IMR-90 (cell line): ENCODE results near the gene DGLUCY. TPM values are rescaled to one million over a fixed set of nuclear protein-coding genes. Genes with fewer than 3 reads are reported as not detected.

Experiments
- ATAC-seq: fragments of 200-7000 bp; cut with Tn5 transposase; 2 replicates; pipeline ENCODE4 v1.9.1; 2020; ENCODE audit warnings: low read depth, mild to moderate bottlenecking, moderate library complexity
- BruUV-seq: library from RNA; stranded (reverse); fragments of 400-500 nt; replicated peaks from 2 replicates; lab custom pipeline; 2021; lab: Mats Ljungman, UMichigan
- CTCF ChIA-PET: fragments of 300-600 bp; formaldehyde crosslinking; extraction: SDS; loops from one replicate; lab custom pipeline; 2021; ENCODE audit warnings: antibody characterized with exemption; lab: Yijun Ruan, JAX
- POLR2A ChIA-PET: fragments of 300-600 bp; sonication (Branson Sonifier 250); formaldehyde crosslinking; loops from one replicate; lab custom pipeline; 2022; ENCODE audit warnings: antibody characterized with exemption; ENCODE audit not compliant: unreplicated experiment; lab: Charles Lee
- DNase-seq: peaks from one replicate; pipeline ENCODE4 v3.0.0; 2013
- H2AFZ ChIP-seq: replicated peaks from 2 replicates; pipeline ENCODE3; 2013; ENCODE audit warnings: low read length, mild to moderate bottlenecking; ENCODE audit not compliant: poor library complexity
- H2AK5ac ChIP-seq: 2 replicates; pipeline ENCODE4 v1.6.1; 2013; ENCODE audit warnings: low read depth, low read length, inconsistent platforms
- H2AK9ac ChIP-seq: replicated peaks from 2 replicates; pipeline ENCODE3; 2013; ENCODE audit warnings: mild to moderate bottlenecking, low read depth, low read length, moderate library complexity; ENCODE audit not compliant: poor library complexity
- H2BK120ac ChIP-seq: 2 replicates; pipeline ENCODE4 v1.6.1; 2013; ENCODE audit warnings: low read depth, low read length, inconsistent platforms
- H2BK15ac ChIP-seq: 3 replicates; pipeline ENCODE4 v1.6.1; 2013; ENCODE audit warnings: low read depth, low read length, inconsistent platforms
- H2BK20ac ChIP-seq: 2 replicates; pipeline ENCODE4 v1.6.1; 2013; ENCODE audit warnings: low read depth, mild to moderate bottlenecking, inconsistent platforms, low read length, moderate library complexity
- H2BK5ac ChIP-seq: 2 replicates; pipeline ENCODE4 v1.6.1; 2013; ENCODE audit warnings: mild to moderate bottlenecking, low read depth, low read length, inconsistent platforms; ENCODE audit not compliant: poor library complexity, severe bottlenecking
- H3K14ac ChIP-seq: replicated peaks from 2 replicates; pipeline ENCODE4 v1.6.1; 2013; ENCODE audit warnings: low read depth, low read length, inconsistent platforms
- H3K18ac ChIP-seq: 2 replicates; pipeline ENCODE4 v1.6.1; 2013; ENCODE audit warnings: low read depth, low read length, control low read depth
- H3K23ac ChIP-seq: 2 replicates; pipeline ENCODE4 v1.6.1; 2013; ENCODE audit warnings: low read depth, low read length, inconsistent platforms
- H3K27ac ChIP-seq: 2 replicates; pipeline ENCODE4 v1.5.1; 2013; ENCODE audit warnings: mild to moderate bottlenecking, control low read depth, low read length; ENCODE audit not compliant: insufficient read depth
- H3K27me3 ChIP-seq: 2 replicates; pipeline ENCODE4 v1.6.1; 2013; ENCODE audit warnings: low read length; ENCODE audit not compliant: control insufficient read depth, insufficient read depth
- H3K36me3 ChIP-seq: 2 replicates; pipeline ENCODE4 v1.6.1; 2013; ENCODE audit warnings: low read length, mixed read lengths; ENCODE audit not compliant: control insufficient read depth, insufficient read depth
- H3K4ac ChIP-seq: 2 replicates; pipeline ENCODE4 v1.6.1; 2013; ENCODE audit warnings: low read depth, low read length, inconsistent platforms
- H3K4me1 ChIP-seq: 2 replicates; pipeline ENCODE4 v1.6.1; 2013; ENCODE audit warnings: low read length, mixed read lengths; ENCODE audit not compliant: control insufficient read depth, insufficient read depth
- H3K4me2 ChIP-seq: 2 replicates; pipeline ENCODE4 v1.6.1; 2013; ENCODE audit warnings: low read depth, mild to moderate bottlenecking, control low read depth, low read length, moderate library complexity
- H3K4me3 ChIP-seq: 2 replicates; pipeline ENCODE4 v1.5.1; 2013; ENCODE audit warnings: low read depth, mild to moderate bottlenecking, control low read depth, low read length, moderate library complexity; ENCODE audit not compliant: insufficient read depth
- H3K56ac ChIP-seq: 2 replicates; pipeline ENCODE4 v1.6.1; 2013; ENCODE audit warnings: low read length, inconsistent platforms; ENCODE audit not compliant: insufficient read depth; ENCODE audit errors: extremely low read depth
- H3K79me1 ChIP-seq, 2 experiments: 2 replicates each; pipeline ENCODE4 v1.6.1; 2013; ENCODE audit warnings: low read length in 2 of 2, inconsistent platforms in 1 of 2, low read depth in 1 of 2
- H3K9ac ChIP-seq: 2 replicates; pipeline ENCODE4 v1.6.1; 2013; ENCODE audit warnings: low read depth, low read length, control low read depth
- H3K9me1 ChIP-seq: 2 replicates; pipeline ENCODE4 v1.6.1; 2013; ENCODE audit warnings: low read length, inconsistent platforms; ENCODE audit not compliant: insufficient read depth
- H3K9me3 ChIP-seq: 2 replicates; pipeline ENCODE4 v1.6.1; 2013; ENCODE audit warnings: low read length; ENCODE audit not compliant: control insufficient read depth, insufficient read depth
- H4K20me1 ChIP-seq: 2 replicates; pipeline ENCODE4 v1.6.1; 2013; ENCODE audit warnings: low read length, inconsistent platforms; ENCODE audit not compliant: insufficient read depth
- H4K5ac ChIP-seq: 2 replicates; pipeline ENCODE4 v1.6.1; 2013; ENCODE audit warnings: mild to moderate bottlenecking, low read depth, low read length, control low read depth
- H4K8ac ChIP-seq, 2 experiments: 2 replicates each; pipeline ENCODE4 v1.6.1; 2013; ENCODE audit warnings: low read depth in 2 of 2, low read length in 2 of 2, control low read depth in 1 of 2, inconsistent platforms in 1 of 2
- H4K91ac ChIP-seq: 2 replicates; pipeline ENCODE4 v1.6.1; 2013; ENCODE audit warnings: low read depth, low read length, inconsistent platforms; ENCODE audit not compliant: insufficient read depth
- ELK1 ChIP-seq: fragments of 150-350 bp; IDR thresholded peaks from 2 replicates; pipeline ENCODE4 v1.6.1; 2016; ENCODE audit warnings: low read depth, mild to moderate bottlenecking, low read length, moderate library complexity, borderline replicate concordance
- FOS ChIP-seq: fragments of 150-350 bp; IDR thresholded peaks from 2 replicates; pipeline ENCODE4 v1.6.1; 2016; ENCODE audit warnings: low read depth, low read length
- RAD21 ChIP-seq: IDR thresholded peaks from 2 replicates; pipeline ENCODE4 v1.6.1; 2012; ENCODE audit warnings: low read length, improper control_type of control experiment
- RFX5 ChIP-seq: IDR thresholded peaks from 2 replicates; pipeline ENCODE4 v1.8.0; 2012; ENCODE audit warnings: low read depth, mild to moderate bottlenecking, low read length, moderate library complexity
- dilution Hi-C: fragments of 300-500 bp; cut with HindIII; formaldehyde crosslinking; loops from one replicate; pipeline ENCODE4 v1.14.3; 2018; ENCODE audit warnings: low sequenced_read_pairs; ENCODE audit not compliant: unreplicated experiment
- in situ Hi-C: fragments of 300-500 bp; cut with MboI; formaldehyde crosslinking; loops from 3 replicates; pipeline ENCODE4 v1.14.3; 2019; ENCODE audit warnings: low sequenced_read_pairs, inconsistent platforms, mixed read lengths
- intact Hi-C: fragments of 100-400 bp; cut with micrococcal nuclease; formaldehyde crosslinking; loops from 2 replicates; pipeline ENCODE4 v1.10.0; 2022
- polyA plus RNA-seq, 3 experiments: library from polyadenylated mRNA; depleted of rRNA; stranded (reverse); fragments of >200 nt; gene quantifications; 2 replicates each; pipeline ENCODE4 v1.2.3, GENCODE V29; 2012; ENCODE audit warnings: low replicate concordance in 1 of 3
- total RNA-seq: library from RNA; depleted of rRNA; stranded (reverse); fragments of >200 nt; gene quantifications from 2 replicates; pipeline ENCODE4 v1.2.3, GENCODE V29; 2012

Gene DGLUCY
- total and polyA plus RNA-seq, 2 of the 4 experiments (the other 2 are of a cell fraction) = 8.5 to 13.3 TPM

GRCh38 chr14:91184559-91184958, 70.7 kb downstream of the DGLUCY start:
- Histone ChIP-seq H3K9me1 (peaks cover 5% of the 10 kb centered on the region), H2BK120ac (no peak overlapping the region), H2AK5ac (no peak overlapping the region), H3K4ac (no peak overlapping the region), H3K4me3 (no peak overlapping the region), H3K4me2 (no peak overlapping the region), H3K27me3 (no peaks in the 10 kb centered on the region), H4K8ac (no peak overlapping the region), H3K18ac (no peak overlapping the region), H3K9ac (no peak overlapping the region), H3K9me3 (no peaks in the 10 kb centered on the region), H2BK5ac (no peak overlapping the region), H3K27ac (no peak overlapping the region), H3K56ac (no peak overlapping the region), H4K91ac (no peak overlapping the region), H3K79me1 (no peaks in the 10 kb centered on the region), H3K4me1 (peaks cover 2% of the 10 kb centered on the region; the same call in 1 of the 2 replicates), H3K23ac (no peak overlapping the region), H2BK20ac (no peak overlapping the region), H2AK9ac (no peak overlapping the region), H3K14ac (no peak overlapping the region), H4K20me1 (peaks cover 3% of the 10 kb centered on the region; the same call in 1 of the 2 replicates), H2BK15ac (no peak overlapping the region), H4K5ac (no peak overlapping the region), H2AFZ (no peak overlapping the region), H3K36me3 (peaks cover 20% of the 10 kb centered on the region)
- in situ Hi-C loops = no loop called here
- ChIA-PET CTCF (interaction anchor here (1.8 kb wide), 1 partner anchor 11 kb away, joined by 3 read pairs; no protein-coding TSS in a partner anchor), POLR2A (no interaction called here)
- TF ChIP-seq ELK1 (no peak), RFX5 (no peak), FOS (no peak), RAD21 (no peak)
- no peak for ATAC-seq
- dilution Hi-C loops = no loop called here
- no TSS peak for BruUV-seq
- no peak for DNase-seq
- intact Hi-C loops = no loop called here
